HepG2 (cell line): ENCODE results near the gene CREG1. TPM values are rescaled to one million over a fixed set of nuclear protein-coding genes. Genes with fewer than 3 reads are reported as not detected.
A peak's percentile ranks its signal among the peaks of the same experiment; 100 is the strongest.

Source experiments
- CENPT ChIP-seq: sonication (generic); formaldehyde crosslinking; IDR thresholded peaks from 2 replicates; pipeline ENCODE4 v1.8.0; 2022; ENCODE audit warnings: low read depth, mild to moderate bottlenecking, moderate library complexity, missing genetic modification reagents
- CERS6 ChIP-seq: sonication (generic); formaldehyde crosslinking; IDR thresholded peaks from 2 replicates; pipeline ENCODE4 v1.5.0; 2020; ENCODE audit warnings: missing genetic modification reagents
- ERF ChIP-seq: IDR thresholded peaks from 2 replicates; pipeline ENCODE4 v1.6.1; 2018; ENCODE audit warnings: missing biosample characterization, missing genetic modification reagents
- FOXC1 ChIP-seq: sonication (generic); formaldehyde crosslinking; IDR thresholded peaks from 2 replicates; pipeline ENCODE4 v1.8.0; 2022; ENCODE audit warnings: mild to moderate bottlenecking, missing genetic modification reagents, borderline replicate concordance
- FOXO4 ChIP-seq: sonication (generic); formaldehyde crosslinking; conservative IDR thresholded peaks from 2 replicates; pipeline ENCODE4 v1.8.1; 2023; ENCODE audit warnings: missing genetic modification reagents
- HDAC2 ChIP-seq: sonication (generic); formaldehyde crosslinking; IDR thresholded peaks from 2 replicates; pipeline ENCODE4 v1.4.0; 2020; ENCODE audit warnings: missing genetic modification reagents
- HNF4A ChIP-seq: sonication (generic); formaldehyde crosslinking; IDR thresholded peaks from 2 replicates; pipeline ENCODE4 v1.4.0; 2020; ENCODE audit warnings: missing genetic modification reagents
- HOXA7 ChIP-seq: sonication (generic); formaldehyde crosslinking; IDR thresholded peaks from 2 replicates; pipeline ENCODE4 v1.8.1; 2022; ENCODE audit warnings: mild to moderate bottlenecking, missing genetic modification reagents, moderate library complexity
- HOXA9 ChIP-seq: sonication (generic); formaldehyde crosslinking; IDR thresholded peaks from 2 replicates; pipeline ENCODE4 v1.8.1; 2022; ENCODE audit warnings: missing genetic modification reagents, mild to moderate bottlenecking, moderate library complexity, borderline replicate concordance
- NR2C2 ChIP-seq: sonication (generic); formaldehyde crosslinking; IDR thresholded peaks from 2 replicates; pipeline ENCODE4 v1.4.0; 2020; ENCODE audit warnings: missing genetic modification reagents, mild to moderate bottlenecking, moderate library complexity, borderline replicate concordance
- SIX4 ChIP-seq: sonication (generic); formaldehyde crosslinking; IDR thresholded peaks from 2 replicates; pipeline ENCODE4 v1.4.0; 2020; ENCODE audit warnings: missing genetic modification reagents
- SMYD3 ChIP-seq: sonication (generic); formaldehyde crosslinking; IDR thresholded peaks from 2 replicates; pipeline ENCODE4 v1.8.1; 2023; ENCODE audit warnings: mild to moderate bottlenecking, missing genetic modification reagents
- SP5 ChIP-seq: IDR thresholded peaks from 2 replicates; pipeline ENCODE4 v1.6.1; 2016; ENCODE audit warnings: low read depth, borderline replicate concordance
- STAT6 ChIP-seq: sonication (generic); formaldehyde crosslinking; IDR thresholded peaks from 2 replicates; pipeline ENCODE4 v1.4.0; 2020; ENCODE audit warnings: missing genetic modification reagents, mild to moderate bottlenecking, borderline replicate concordance
- ZFP36 ChIP-seq: fragments of 150-350 bp; IDR thresholded peaks from 2 replicates; pipeline ENCODE4 v1.6.1; 2018; ENCODE audit warnings: borderline replicate concordance, low read length, low read depth; ENCODE audit not compliant: partially characterized antibody
- ZFP41 ChIP-seq: sonication (generic); formaldehyde crosslinking; IDR thresholded peaks from 2 replicates; pipeline ENCODE4 v1.4.0; 2020; ENCODE audit warnings: mild to moderate bottlenecking, missing genetic modification reagents, borderline replicate concordance
- ZNF232 ChIP-seq: sonication (generic); formaldehyde crosslinking; IDR thresholded peaks from 2 replicates; pipeline ENCODE4 v1.4.0; 2020; ENCODE audit warnings: missing genetic modification reagents, borderline replicate concordance
- ZNF367 ChIP-seq: sonication (generic); formaldehyde crosslinking; IDR thresholded peaks from 2 replicates; pipeline ENCODE4 v1.4.0; 2020; ENCODE audit warnings: missing genetic modification reagents, borderline replicate concordance
- ZNF430 ChIP-seq: sonication (generic); formaldehyde crosslinking; IDR thresholded peaks from 2 replicates; pipeline ENCODE4 v1.9.0; 2021; ENCODE audit warnings: mild to moderate bottlenecking, missing genetic modification reagents
- ZNF569 ChIP-seq: sonication (generic); formaldehyde crosslinking; IDR thresholded peaks from 2 replicates; pipeline ENCODE4 v1.5.0; 2020; ENCODE audit warnings: mild to moderate bottlenecking, missing genetic modification reagents, moderate library complexity, borderline replicate concordance
- ZNF597 ChIP-seq: sonication (generic); formaldehyde crosslinking; IDR thresholded peaks from 2 replicates; pipeline ENCODE4 v1.5.0; 2020; ENCODE audit warnings: missing genetic modification reagents
- ZNF740 ChIP-seq: sonication (generic); formaldehyde crosslinking; IDR thresholded peaks from 2 replicates; pipeline ENCODE4 v1.4.0; 2020; ENCODE audit warnings: missing genetic modification reagents
- polyA plus RNA-seq, 8 experiments: library from polyadenylated mRNA; depleted of rRNA in 3 of 8; stranded (reverse) in 7 of 8; unstranded in 1 of 8; fragments of >200 nt; fragmentation: Illumina TruSeq in 4 of 8; extraction: Trizol in 4 of 8; gene quantifications; 2 replicates each; pipeline versions ENCODE4 v1.2.1 to v1.2.3, GENCODE V29; 2011 to 2016; ENCODE audit warnings: low read depth in 4 of 8, missing spikeins in 1 of 8, mixed read lengths in 1 of 8; ENCODE audit not compliant: insufficient read depth in 1 of 8
- total RNA-seq, 5 experiments: library from RNA; depleted of rRNA; stranded (reverse); fragments of >200 nt; fragmentation: Illumina TruSeq; extraction: Trizol; gene quantifications; 2 replicates each; pipeline ENCODE4 v1.2.3, GENCODE V29; 2016; ENCODE audit warnings: low read depth in 1 of 5

Gene CREG1
- total and polyA plus RNA-seq, 2 of the 13 experiments (the other 11 are each of a cell fraction or from before 2014, with no cell fraction given) = 31.3 to 33.5 TPM

GRCh38 chr1:167553136-167554027, at the start of gene CREG1 (continued):
- TF ChIP-seq CERS6 (peak; percentile 51; the same call in 1 of the 2 replicates), ZNF367 (CRISPR knock-in tag) (peak; percentile 48; the same call in 1 of the 2 replicates), CENPT (CRISPR knock-in tag) (peak; percentile 74; the same call in 1 of the 2 replicates), HNF4A (CRISPR knock-in tag) (no peak), HOXA7 (no peak), ZNF740 (no peak), SP5 (CRISPR knock-in tag) (no peak), SIX4 (CRISPR knock-in tag) (no peak), ZNF430 (CRISPR knock-in tag) (no peak), ZNF569 (no peak), ERF (CRISPR knock-in tag) (no peak), ZNF232 (CRISPR knock-in tag) (peak; percentile 77; the same call in 1 of the 2 replicates), STAT6 (no peak), FOXC1 (CRISPR knock-in tag) (no peak), FOXO4 (CRISPR knock-in tag) (no peak), SMYD3 (CRISPR knock-in tag) (no peak), NR2C2 (CRISPR knock-in tag) (no peak), ZNF597 (CRISPR knock-in tag) (no peak), HDAC2 (CRISPR knock-in tag) (no peak; the same call in 1 of the 2 replicates), ZFP36 (no peak), ZFP41 (CRISPR knock-in tag) (no peak), HOXA9 (CRISPR knock-in tag) (no peak)
